ENCODE results near the gene AK2. TPM values are rescaled to one million over a fixed set of nuclear protein-coding genes. Genes with fewer than 3 reads are reported as not detected.
A peak's percentile ranks its signal among the peaks of the same experiment; 100 is the strongest.
"Not testable (repeated sequence)": the region's sequence is repeated elsewhere in the genome, so short reads cannot be mapped to it uniquely, and the experiment has no call there.

Gene AK2
- total and polyA plus RNA-seq, 3 donors from 2014 or later = 144 to 219 (median 181) TPM

GRCh38 chr1:32998064-32998463 is 38.6 kb downstream of the AK2 start:
- H3K4me3 ChIP-seq = no peak overlapping the region
- TF ChIP-seq, protein P1, sequence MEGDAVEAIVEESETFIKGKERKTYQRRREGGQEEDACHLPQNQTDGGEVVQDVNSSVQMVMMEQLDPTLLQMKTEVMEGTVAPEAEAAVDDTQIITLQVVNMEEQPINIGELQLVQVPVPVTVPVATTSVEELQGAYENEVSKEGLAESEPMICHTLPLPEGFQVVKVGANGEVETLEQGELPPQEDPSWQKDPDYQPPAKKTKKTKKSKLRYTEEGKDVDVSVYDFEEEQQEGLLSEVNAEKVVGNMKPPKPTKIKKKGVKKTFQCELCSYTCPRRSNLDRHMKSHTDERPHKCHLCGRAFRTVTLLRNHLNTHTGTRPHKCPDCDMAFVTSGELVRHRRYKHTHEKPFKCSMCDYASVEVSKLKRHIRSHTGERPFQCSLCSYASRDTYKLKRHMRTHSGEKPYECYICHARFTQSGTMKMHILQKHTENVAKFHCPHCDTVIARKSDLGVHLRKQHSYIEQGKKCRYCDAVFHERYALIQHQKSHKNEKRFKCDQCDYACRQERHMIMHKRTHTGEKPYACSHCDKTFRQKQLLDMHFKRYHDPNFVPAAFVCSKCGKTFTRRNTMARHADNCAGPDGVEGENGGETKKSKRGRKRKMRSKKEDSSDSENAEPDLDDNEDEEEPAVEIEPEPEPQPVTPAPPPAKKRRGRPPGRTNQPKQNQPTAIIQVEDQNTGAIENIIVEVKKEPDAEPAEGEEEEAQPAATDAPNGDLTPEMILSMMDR (IDR thresholded peaks at IDR 0.05) = no peak
- no peak for TF ChIP-seq POLR2A (IDR thresholded peaks at IDR 0.05)
- intact Hi-C loops (cut with DNase I; ENCODE audit: low total_unique reads) = no loop called here
- H3K4me1 ChIP-seq = peaks cover 29% of the 10 kb centered on the region
- no peaks in the 10 kb centered on the region for H3K9me3 ChIP-seq
- no peak overlapping the region for H3K27ac ChIP-seq
- no peak for DNase-seq
- WGBS, 2 donors = 78 to 85% methylated on average over 5 of the region's 5 CpGs
- no peaks in the 10 kb centered on the region for H3K27me3 ChIP-seq
- no peaks in the 10 kb centered on the region for H3K36me3 ChIP-seq (ENCODE audit: low read depth, missing control alignments)

- Histone ChIP-seq H3K27ac (no peak overlapping the region), H3K27me3 (no peaks in the 10 kb centered on the region), H3K4me1 (peaks cover 35% of the 10 kb centered on the region), H3K4me3 (no peak overlapping the region), H3K36me3 (ENCODE audit: low read depth, missing control alignments) (no peaks in the 10 kb centered on the region), H3K9me3 (no peaks in the 10 kb centered on the region)
- WGBS, 2 donors = 38 to 57% methylated on average over 2 of the region's 2 CpGs
- TF ChIP-seq POLR2A (IDR thresholded peaks at IDR 0.05) = no peak
- TF ChIP-seq, protein P1 (IDR thresholded peaks at IDR 0.05) = no peak
- intact Hi-C loops (cut with DNase I; ENCODE audit: low total_unique reads) = no loop called here
- no peak for DNase-seq
Measured at GRCh38 chr1:32997381-32997891, 39.2 kb downstream of the AK2 start.

DNA sequence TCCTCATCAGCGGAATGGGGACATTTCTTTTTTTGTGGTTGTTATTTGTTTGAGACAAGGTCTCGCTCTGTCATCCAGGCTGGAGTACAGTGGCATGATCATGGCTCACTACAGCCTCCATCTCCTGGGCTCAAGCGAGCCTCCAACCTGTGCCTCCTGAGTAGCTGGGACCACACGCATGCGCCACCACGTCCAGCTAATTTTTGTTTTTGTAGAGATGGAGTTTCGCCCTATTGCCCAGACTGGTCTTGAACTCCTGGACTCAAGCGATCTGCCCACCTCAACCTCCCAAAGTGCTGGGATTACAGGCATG is 43.4 kb downstream of the AK2 start:
- H3K27ac ChIP-seq; intact Hi-C loops (cut with DNase I; ENCODE audit: low total_unique reads); H3K9me3 ChIP-seq; H3K4me3 ChIP-seq; H3K27me3 ChIP-seq; H3K36me3 ChIP-seq (ENCODE audit: low read depth, missing control alignments); DNase-seq: not testable (repeated sequence)
- H3K4me1 ChIP-seq = peaks cover 44% of the 10 kb centered on the region
- WGBS, 2 donors = 86 to 94% methylated on average over 8 of the region's 8 CpGs

DNA sequence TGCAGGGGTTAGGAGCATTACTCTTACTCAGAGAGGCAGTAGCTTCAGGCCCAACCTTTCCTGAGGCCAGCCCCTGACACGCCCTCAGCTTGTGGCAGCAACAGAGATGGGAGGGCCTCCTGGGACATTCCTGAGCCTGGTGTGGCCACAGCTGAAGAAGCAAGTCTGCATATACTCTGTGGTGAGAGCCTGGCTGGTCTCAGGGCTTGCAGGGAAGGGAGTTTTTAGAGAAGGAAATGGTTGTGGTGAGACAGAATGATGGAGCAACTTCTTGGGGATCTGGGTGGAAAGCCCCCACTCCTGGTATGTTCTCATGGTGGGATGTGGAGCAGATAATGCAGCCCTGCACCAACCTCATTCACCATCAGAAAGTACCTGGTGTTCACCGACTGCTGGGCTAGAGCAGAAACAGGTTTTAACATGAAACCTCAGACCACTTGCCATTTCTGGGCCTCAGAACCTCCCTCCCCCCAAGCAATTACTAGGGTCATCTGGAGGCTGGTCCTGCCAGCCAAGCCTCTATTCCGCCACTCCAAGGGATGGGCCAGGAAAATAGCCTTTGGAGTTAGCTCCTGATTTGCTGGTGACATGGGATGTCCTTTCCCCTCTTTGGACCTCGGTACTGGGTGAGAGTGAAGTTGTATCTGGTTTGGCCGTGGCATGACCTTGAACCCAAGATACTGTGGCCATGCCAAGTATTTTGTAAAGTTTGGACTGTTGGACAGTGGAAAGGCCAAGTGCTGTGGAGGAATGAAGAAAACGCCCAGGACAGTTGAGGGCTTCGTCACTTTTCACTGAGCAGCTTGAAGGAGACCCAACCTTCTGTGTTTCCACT is 44.0 kb downstream of the AK2 start:
- intact Hi-C loops (cut with DNase I; ENCODE audit: low total_unique reads) = no loop called here
- no peaks in the 10 kb centered on the region for H3K27me3 ChIP-seq
- H3K4me3 ChIP-seq = no peak overlapping the region
- DNase-seq = peak; percentile 81
- TF ChIP-seq POLR2A (IDR thresholded peaks at IDR 0.05) = no peak
- TF ChIP-seq, protein P1 (IDR thresholded peaks at IDR 0.05) = no peak
- peaks cover 38% of the 10 kb centered on the region for H3K4me1 ChIP-seq
- no peaks in the 10 kb centered on the region for H3K9me3 ChIP-seq
- no peak overlapping the region for H3K27ac ChIP-seq
- no peaks in the 10 kb centered on the region for H3K36me3 ChIP-seq (ENCODE audit: low read depth, missing control alignments)
- 50 to 64% methylated on average over 6 to 7 of the region's 7 CpGs for WGBS, 2 donors

DNA sequence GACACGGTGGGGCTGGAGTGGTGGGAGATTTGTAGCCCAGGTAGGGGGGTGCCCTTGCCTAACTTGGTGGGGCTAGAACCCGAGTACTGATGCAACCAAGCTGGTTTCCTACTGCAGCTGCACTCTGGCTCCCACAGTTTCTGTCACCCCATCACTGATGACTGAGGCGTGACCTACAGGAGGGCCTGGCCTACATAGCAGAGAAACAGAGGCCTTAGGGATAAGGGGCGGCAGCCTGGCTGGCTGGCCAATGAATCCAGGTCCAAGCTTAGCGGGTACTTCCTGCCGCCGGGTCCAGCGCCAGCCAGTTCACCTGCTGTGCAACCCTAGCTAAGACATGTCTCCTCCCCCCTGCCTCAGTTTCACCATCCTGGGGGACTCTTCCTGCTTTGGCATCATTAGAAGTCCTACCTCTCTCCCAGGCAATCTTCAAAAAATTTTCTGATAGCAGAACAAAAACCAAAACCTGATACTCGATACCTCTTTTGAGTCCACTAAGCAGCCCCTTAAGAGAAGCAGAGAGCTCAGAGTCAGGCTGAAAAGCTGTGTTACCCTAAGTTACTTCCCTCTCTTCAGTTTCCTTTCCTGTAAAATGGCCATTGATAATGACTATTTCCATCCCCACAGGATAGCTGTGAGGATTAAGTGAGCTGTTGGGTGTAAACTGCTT is 44.7 kb downstream of the AK2 start:
- peaks cover 33% of the 10 kb centered on the region for H3K4me1 ChIP-seq
- TF ChIP-seq, protein P1 (IDR thresholded peaks at IDR 0.05) = no peak
- TF ChIP-seq POLR2A (IDR thresholded peaks at IDR 0.05) = no peak
- no peak for DNase-seq
- no peaks in the 10 kb centered on the region for H3K9me3 ChIP-seq
- 78 to 90% methylated on average over 8 to 9 of the region's 9 CpGs for WGBS, 2 donors
- H3K27ac ChIP-seq = no peak overlapping the region
- H3K4me3 ChIP-seq = no peak overlapping the region
- no peaks in the 10 kb centered on the region for H3K36me3 ChIP-seq (ENCODE audit: low read depth, missing control alignments)
- H3K27me3 ChIP-seq = no peaks in the 10 kb centered on the region
- intact Hi-C loops (cut with DNase I; ENCODE audit: low total_unique reads) = no loop called here
